Panc1 (cell line): ENCODE measurements around the gene DPP8. TPM values are rescaled to one million over a fixed set of nuclear protein-coding genes. Genes with fewer than 3 reads are reported as not detected.

Source experiments
- ATAC-seq: fragments of 200-7000 bp; cut with Tn5 transposase; 2 replicates; pipeline ENCODE4 v1.9.1; 2020; ENCODE audit warnings: mild to moderate bottlenecking, moderate library complexity
- BruUV-seq: library from RNA; stranded (reverse); fragments of 400-500 nt; replicated peaks from 2 replicates; lab custom pipeline; 2021; lab: Mats Ljungman, UMichigan
- CTCF ChIA-PET: fragments of 300-600 bp; sonication (Branson Sonifier 250); formaldehyde crosslinking; loops from one replicate; lab custom pipeline; 2022; ENCODE audit warnings: antibody characterized with exemption; lab: Charles Lee
- POLR2A ChIA-PET: fragments of 300-600 bp; sonication (Branson Sonifier 250); formaldehyde crosslinking; loops from one replicate; lab custom pipeline; 2022; ENCODE audit warnings: antibody characterized with exemption; lab: Charles Lee
- DNase-seq: peaks from one replicate; pipeline ENCODE4 v3.0.0-alpha.2; 2010; ENCODE audit warnings: low read depth, low spot score
- H3K27ac ChIP-seq: 2 replicates; pipeline ENCODE4 v1.5.1; 2011; ENCODE audit warnings: mild to moderate bottlenecking, low read length, inconsistent platforms
- H3K27me3 ChIP-seq: fragments of 200-500 bp; sonication (Bioruptor generic); 2 replicates; pipeline ENCODE4 v1.6.0; 2014; ENCODE audit warnings: low read length, inconsistent platforms; ENCODE audit not compliant: control insufficient read depth, insufficient read depth
- H3K36me3 ChIP-seq: fragments of 200-500 bp; sonication (Bioruptor generic); 2 replicates; pipeline ENCODE4 v1.5.1; 2014; ENCODE audit warnings: inconsistent platforms, mild to moderate bottlenecking, low read length, moderate library complexity; ENCODE audit not compliant: control insufficient read depth, insufficient read depth
- H3K4me1 ChIP-seq: 2 replicates; pipeline ENCODE4 v1.5.1; 2011; ENCODE audit warnings: inconsistent platforms, mild to moderate bottlenecking, low read length, moderate library complexity; ENCODE audit not compliant: control insufficient read depth, insufficient read depth
- H3K4me3 ChIP-seq, 2 experiments: 2 replicates each; pipeline ENCODE4 v1.5.1; 2011 to 2012; ENCODE audit warnings: low read depth in 2 of 2, low read length in 2 of 2, mild to moderate bottlenecking in 2 of 2, inconsistent platforms in 1 of 2, moderate library complexity in 1 of 2
- H3K9me3 ChIP-seq: fragments of 200-500 bp; sonication (Bioruptor generic); 2 replicates; pipeline ENCODE4 v1.5.1; 2014; ENCODE audit warnings: low read depth, mild to moderate bottlenecking, inconsistent platforms, low read length, moderate library complexity; ENCODE audit not compliant: control insufficient read depth, insufficient read depth
- POLR2AphosphoS5 ChIP-seq: IDR thresholded peaks from 2 replicates; pipeline ENCODE4 v1.6.1; 2012; ENCODE audit warnings: mild to moderate bottlenecking, low read depth, low read length, moderate library complexity
- SIN3A ChIP-seq: IDR thresholded peaks from 2 replicates; pipeline ENCODE4 v1.6.1; 2012; ENCODE audit warnings: low read depth, mild to moderate bottlenecking, low read length, moderate library complexity, borderline replicate concordance; ENCODE audit not compliant: insufficient read depth
- TCF7L2 ChIP-seq: IDR thresholded peaks from 2 replicates; pipeline ENCODE4 v1.6.1; 2011; ENCODE audit warnings: mild to moderate bottlenecking, low read depth, low read length, inconsistent platforms
- in situ Hi-C: cut with HindIII; loops from 2 replicates; pipeline ENCODE4 v1.10.0; 2016; ENCODE audit warnings: low sequenced_read_pairs, low pct_unique_long_range_greater_than_20kb
- intact Hi-C: fragments of 100-400 bp; cut with micrococcal nuclease; formaldehyde crosslinking; loops from one replicate; pipeline ENCODE4 v1.10.0; 2022; ENCODE audit not compliant: unreplicated experiment
- total RNA-seq: library from RNA; stranded (reverse); gene quantifications from one replicate; pipeline ENCODE4 v1.2.1, GENCODE V29; 2021; ENCODE audit not compliant: unreplicated experiment
- TF ChIP-seq, protein P1 (sequence below), 2 experiments: IDR thresholded peaks; 2 replicates each; pipeline ENCODE4 v1.6.1; 2011 to 2012; ENCODE audit warnings: low read depth in 2 of 2, control low read depth in 1 of 2, low read length in 1 of 2, mild to moderate bottlenecking in 1 of 2, moderate library complexity in 1 of 2; ENCODE audit not compliant: insufficient read depth in 1 of 2
- TF ChIP-seq, protein P2 (sequence below): fragments of 450-650 bp; IDR thresholded peaks from 2 replicates; pipeline ENCODE4 v1.5.1; 2017; ENCODE audit warnings: mild to moderate bottlenecking

Gene DPP8
- total RNA-seq, 1 experiment from 2014 or later, result 36.2 TPM

GRCh38 chr15:65409036-65409631, 108.4 kb downstream of the DPP8 start:
- ChIA-PET CTCF (no interaction called here), POLR2A (no interaction called here)
- Histone ChIP-seq H3K4me3 (no peak overlapping the region), H3K27me3 (no peaks in the 10 kb centered on the region), H3K4me1 (peaks cover 9% of the 10 kb centered on the region), H3K9me3 (no peaks in the 10 kb centered on the region), H3K36me3 (no peaks in the 10 kb centered on the region), H3K27ac (no peak overlapping the region)
- in situ Hi-C loops, result no loop called here
- BruUV-seq, result no TSS peak
- TF ChIP-seq, protein P1, sequence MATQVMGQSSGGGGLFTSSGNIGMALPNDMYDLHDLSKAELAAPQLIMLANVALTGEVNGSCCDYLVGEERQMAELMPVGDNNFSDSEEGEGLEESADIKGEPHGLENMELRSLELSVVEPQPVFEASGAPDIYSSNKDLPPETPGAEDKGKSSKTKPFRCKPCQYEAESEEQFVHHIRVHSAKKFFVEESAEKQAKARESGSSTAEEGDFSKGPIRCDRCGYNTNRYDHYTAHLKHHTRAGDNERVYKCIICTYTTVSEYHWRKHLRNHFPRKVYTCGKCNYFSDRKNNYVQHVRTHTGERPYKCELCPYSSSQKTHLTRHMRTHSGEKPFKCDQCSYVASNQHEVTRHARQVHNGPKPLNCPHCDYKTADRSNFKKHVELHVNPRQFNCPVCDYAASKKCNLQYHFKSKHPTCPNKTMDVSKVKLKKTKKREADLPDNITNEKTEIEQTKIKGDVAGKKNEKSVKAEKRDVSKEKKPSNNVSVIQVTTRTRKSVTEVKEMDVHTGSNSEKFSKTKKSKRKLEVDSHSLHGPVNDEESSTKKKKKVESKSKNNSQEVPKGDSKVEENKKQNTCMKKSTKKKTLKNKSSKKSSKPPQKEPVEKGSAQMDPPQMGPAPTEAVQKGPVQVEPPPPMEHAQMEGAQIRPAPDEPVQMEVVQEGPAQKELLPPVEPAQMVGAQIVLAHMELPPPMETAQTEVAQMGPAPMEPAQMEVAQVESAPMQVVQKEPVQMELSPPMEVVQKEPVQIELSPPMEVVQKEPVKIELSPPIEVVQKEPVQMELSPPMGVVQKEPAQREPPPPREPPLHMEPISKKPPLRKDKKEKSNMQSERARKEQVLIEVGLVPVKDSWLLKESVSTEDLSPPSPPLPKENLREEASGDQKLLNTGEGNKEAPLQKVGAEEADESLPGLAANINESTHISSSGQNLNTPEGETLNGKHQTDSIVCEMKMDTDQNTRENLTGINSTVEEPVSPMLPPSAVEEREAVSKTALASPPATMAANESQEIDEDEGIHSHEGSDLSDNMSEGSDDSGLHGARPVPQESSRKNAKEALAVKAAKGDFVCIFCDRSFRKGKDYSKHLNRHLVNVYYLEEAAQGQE (IDR thresholded peaks at IDR 0.05; ENCODE audit: insufficient read depth in 1 of 2, low read depth in 2 of 2, low read length in 1 of 2), result no peak
- TF ChIP-seq, protein P2, sequence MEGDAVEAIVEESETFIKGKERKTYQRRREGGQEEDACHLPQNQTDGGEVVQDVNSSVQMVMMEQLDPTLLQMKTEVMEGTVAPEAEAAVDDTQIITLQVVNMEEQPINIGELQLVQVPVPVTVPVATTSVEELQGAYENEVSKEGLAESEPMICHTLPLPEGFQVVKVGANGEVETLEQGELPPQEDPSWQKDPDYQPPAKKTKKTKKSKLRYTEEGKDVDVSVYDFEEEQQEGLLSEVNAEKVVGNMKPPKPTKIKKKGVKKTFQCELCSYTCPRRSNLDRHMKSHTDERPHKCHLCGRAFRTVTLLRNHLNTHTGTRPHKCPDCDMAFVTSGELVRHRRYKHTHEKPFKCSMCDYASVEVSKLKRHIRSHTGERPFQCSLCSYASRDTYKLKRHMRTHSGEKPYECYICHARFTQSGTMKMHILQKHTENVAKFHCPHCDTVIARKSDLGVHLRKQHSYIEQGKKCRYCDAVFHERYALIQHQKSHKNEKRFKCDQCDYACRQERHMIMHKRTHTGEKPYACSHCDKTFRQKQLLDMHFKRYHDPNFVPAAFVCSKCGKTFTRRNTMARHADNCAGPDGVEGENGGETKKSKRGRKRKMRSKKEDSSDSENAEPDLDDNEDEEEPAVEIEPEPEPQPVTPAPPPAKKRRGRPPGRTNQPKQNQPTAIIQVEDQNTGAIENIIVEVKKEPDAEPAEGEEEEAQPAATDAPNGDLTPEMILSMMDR, result no peak
- no peak for TF ChIP-seq TCF7L2
- no peak for TF ChIP-seq SIN3A
- no peak for TF ChIP-seq POLR2AphosphoS5
- ATAC-seq (no peak), DNase-seq (no peak)
- intact Hi-C loops, result no loop called here

GRCh38 chr15:65408324-65409035, 109.0 kb downstream of the DPP8 start:
- H3K4me3 ChIP-seq, result no peak overlapping the region
- TF ChIP-seq, protein P2, result no peak
- TF ChIP-seq POLR2AphosphoS5 (no peak), SIN3A (no peak), TCF7L2 (no peak)
- TF ChIP-seq, protein P1 (IDR thresholded peaks at IDR 0.05; ENCODE audit: insufficient read depth in 1 of 2, low read depth in 2 of 2, low read length in 1 of 2), result no peak
- no peaks in the 10 kb centered on the region for H3K36me3 ChIP-seq
- DNase-seq, result no peak
- CTCF ChIA-PET, result no interaction called here
- no TSS peak for BruUV-seq
- no peak overlapping the region for H3K27ac ChIP-seq
- in situ Hi-C loops (no loop called here), intact Hi-C loops (no loop called here)
- ATAC-seq, result no peak
- POLR2A ChIA-PET, result interaction anchor here (0.6 kb wide), 1 partner anchor 85 kb away, joined by 3 read pairs; no protein-coding TSS in a partner anchor
- peaks cover 3% of the 10 kb centered on the region for H3K4me1 ChIP-seq
- H3K27me3 ChIP-seq, result no peaks in the 10 kb centered on the region
- no peaks in the 10 kb centered on the region for H3K9me3 ChIP-seq
